HepG2 (cell line): Measurements from ENCODE around the gene FIS1. TPM values are rescaled to one million over a fixed set of nuclear protein-coding genes. Genes with fewer than 3 reads are reported as not detected.
"Not testable (repeated sequence)": the region's sequence is repeated elsewhere in the genome, so short reads cannot be mapped to it uniquely, and the experiment has no call there.

ENCODE experiments used
- ATAC-seq: fragments of 200-7000 bp; cut with Tn5 transposase; 3 replicates; pipeline ENCODE4 v1.9.1; 2020; ENCODE audit warnings: mild to moderate bottlenecking, moderate library complexity
- BruUV-seq: library from RNA; stranded (reverse); fragments of 400-500 nt; replicated peaks from 2 replicates; lab custom pipeline; 2021; lab: Mats Ljungman, UMichigan
- CTCF ChIA-PET: fragments of 300-600 bp; formaldehyde crosslinking; extraction: SDS; loops from one replicate; lab custom pipeline; 2021; ENCODE audit warnings: low total read pairs, inconsistent platforms, low intra/inter-chr PET ratio; lab: Yijun Ruan, JAX
- POLR2A ChIA-PET: fragments of 350-600 bp; sonication (Branson Sonifier 250); formaldehyde crosslinking; loops from one replicate; lab custom pipeline; 2020; ENCODE audit warnings: antibody characterized with exemption, inconsistent platforms; lab: Yijun Ruan, JAX
- DNase-seq: peaks from one replicate; pipeline ENCODE4 v3.0.0-alpha.2; 2015; ENCODE audit warnings: low spot score
- FAIRE-seq: peaks from 3 replicates; lab custom pipeline; 2011; peaks lifted over from hg19 to GRCh38; lab: Jason Lieb, UNC
- H2AFZ ChIP-seq: one replicate; pipeline ENCODE4 v1.6.1; 2011; ENCODE audit warnings: low read length, inconsistent platforms
- H3K27ac ChIP-seq: fragments of 300-600 bp; 3 replicates; pipeline ENCODE4 v1.8.0; 2011; ENCODE audit warnings: mixed run types, mild to moderate bottlenecking, mixed read lengths, low read length, inconsistent platforms; ENCODE audit not compliant: insufficient read depth; ENCODE audit errors: extremely low read length
- H3K27me3 ChIP-seq, 2 experiments: fragments of 200-600 bp in 1 of 2; 2 replicates in 1 of 2; 3 replicates in 1 of 2; pipeline versions ENCODE4 v1.6.0 to v1.8.0; 2011; ENCODE audit warnings: low read length in 2 of 2, mild to moderate bottlenecking in 2 of 2, moderate library complexity in 2 of 2, inconsistent platforms in 1 of 2; ENCODE audit not compliant: insufficient read depth in 2 of 2, control insufficient read depth in 1 of 2
- H3K36me3 ChIP-seq, 2 experiments: fragments of 200-600 bp in 1 of 2; replicated peaks in 1 of 2; 2 replicates in 1 of 2; 3 replicates in 1 of 2; pipeline versions ENCODE4 v1.5.1 to v1.8.0; 2011; ENCODE audit warnings: low read length in 2 of 2, inconsistent platforms in 1 of 2; ENCODE audit not compliant: insufficient read depth in 2 of 2, control insufficient read depth in 1 of 2
- H3K4me1 ChIP-seq: 2 replicates; pipeline ENCODE4 v1.5.1; 2012; ENCODE audit warnings: low read length, inconsistent platforms; ENCODE audit not compliant: insufficient read depth
- H3K4me2 ChIP-seq: 2 replicates; pipeline ENCODE4 v1.6.0; 2011; ENCODE audit warnings: low read depth, low read length, inconsistent platforms
- H3K4me3 ChIP-seq, 3 experiments: fragments of 200-600 bp in 1 of 3; sonication (generic), shearing (Covaris generic) in 1 of 3; replicated peaks in 1 of 3; 2 replicates each; pipeline ENCODE4 v1.5.1; 2011 to 2016; ENCODE audit warnings: low read length in 3 of 3, inconsistent platforms in 2 of 3, low read depth in 2 of 3, mild to moderate bottlenecking in 2 of 3, control low read depth in 1 of 3, mixed read lengths in 1 of 3; ENCODE audit not compliant: insufficient read depth in 1 of 3
- H3K79me2 ChIP-seq: one replicate; pipeline ENCODE4 v1.6.1; 2011; ENCODE audit warnings: low read length, inconsistent platforms; ENCODE audit not compliant: insufficient read depth
- H3K9ac ChIP-seq: 2 replicates; pipeline ENCODE4 v1.6.0; 2011; ENCODE audit warnings: mild to moderate bottlenecking, low read depth, low read length, inconsistent platforms; ENCODE audit not compliant: insufficient read depth
- H3K9me3 ChIP-seq: 2 replicates; pipeline ENCODE4 v1.5.1; 2012; ENCODE audit warnings: mild to moderate bottlenecking, low read length
- H4K20me1 ChIP-seq: 2 replicates; pipeline ENCODE4 v1.6.0; 2011; ENCODE audit warnings: inconsistent platforms, mild to moderate bottlenecking, low read length, moderate library complexity; ENCODE audit not compliant: insufficient read depth
- GABPA ChIP-seq, 2 experiments: IDR thresholded peaks; 2 replicates each; pipeline ENCODE4 v1.6.1; 2011 to 2016; ENCODE audit warnings: low read depth in 2 of 2, low read length in 1 of 2, missing biosample characterization in 1 of 2, missing genetic modification characterization in 1 of 2
- HDAC1 ChIP-seq: sonication (generic); formaldehyde crosslinking; IDR thresholded peaks from 2 replicates; pipeline ENCODE4 v1.5.1; 2020; ENCODE audit warnings: mild to moderate bottlenecking, missing genetic modification reagents
- NFIC ChIP-seq: IDR thresholded peaks from 2 replicates; pipeline ENCODE4 v1.6.1; 2012; ENCODE audit warnings: mild to moderate bottlenecking, low read length, inconsistent platforms
- TSC22D2 ChIP-seq: sonication (generic); formaldehyde crosslinking; IDR thresholded peaks from 2 replicates; pipeline ENCODE4 v1.5.1; 2020; ENCODE audit warnings: missing genetic modification reagents, mild to moderate bottlenecking, borderline replicate concordance
- ZNF468 ChIP-seq: sonication (generic); formaldehyde crosslinking; IDR thresholded peaks from 2 replicates; pipeline ENCODE4 v1.8.0; 2022; ENCODE audit warnings: mild to moderate bottlenecking, moderate library complexity, missing genetic modification reagents
- ZNF572 ChIP-seq: sonication (generic); formaldehyde crosslinking; IDR thresholded peaks from 2 replicates; pipeline ENCODE4 v1.5.1; 2020; ENCODE audit warnings: mild to moderate bottlenecking, missing genetic modification reagents
- WGBS: methylation state at CpG from one replicate; pipeline ENCODE4 v1.1.6; 2017; ENCODE audit warnings: low lambda C conversion rate; 5-methylcytosine and 5-hydroxymethylcytosine counted together
- in situ Hi-C: cut with HindIII; loops from 2 replicates; pipeline ENCODE4 v1.10.0; 2017; ENCODE audit warnings: low pct_unique_long_range_greater_than_20kb; ENCODE audit not compliant: extremely low pct_ligation_motif_present
- intact Hi-C: fragments of 100-400 bp; cut with micrococcal nuclease; formaldehyde crosslinking; loops from one replicate; pipeline ENCODE4 v1.10.0; 2022; ENCODE audit not compliant: unreplicated experiment
- polyA plus RNA-seq, 8 experiments: library from polyadenylated mRNA; depleted of rRNA in 3 of 8; stranded (reverse) in 7 of 8; unstranded in 1 of 8; fragments of >200 nt; fragmentation: Illumina TruSeq in 4 of 8; extraction: Trizol in 4 of 8; gene quantifications; 2 replicates each; pipeline versions ENCODE4 v1.2.1 to v1.2.3, GENCODE V29; 2011 to 2016; ENCODE audit warnings: low read depth in 4 of 8, missing spikeins in 1 of 8, mixed read lengths in 1 of 8; ENCODE audit not compliant: insufficient read depth in 1 of 8
- total RNA-seq, 5 experiments: library from RNA; depleted of rRNA; stranded (reverse); fragments of >200 nt; fragmentation: Illumina TruSeq; extraction: Trizol; gene quantifications; 2 replicates each; pipeline ENCODE4 v1.2.3, GENCODE V29; 2016; ENCODE audit warnings: low read depth in 1 of 5
- TF ChIP-seq, protein P1 (sequence below): sonication (generic); formaldehyde crosslinking; IDR thresholded peaks from 2 replicates; pipeline ENCODE4 v1.4.0; 2020; ENCODE audit warnings: missing genetic modification reagents, low read depth, mild to moderate bottlenecking, borderline replicate concordance

Gene FIS1
- total and polyA plus RNA-seq, 2 of the 13 experiments (the other 11 are each of a cell fraction or from before 2014, with no cell fraction given), result 97.5 to 101 TPM

DNA sequence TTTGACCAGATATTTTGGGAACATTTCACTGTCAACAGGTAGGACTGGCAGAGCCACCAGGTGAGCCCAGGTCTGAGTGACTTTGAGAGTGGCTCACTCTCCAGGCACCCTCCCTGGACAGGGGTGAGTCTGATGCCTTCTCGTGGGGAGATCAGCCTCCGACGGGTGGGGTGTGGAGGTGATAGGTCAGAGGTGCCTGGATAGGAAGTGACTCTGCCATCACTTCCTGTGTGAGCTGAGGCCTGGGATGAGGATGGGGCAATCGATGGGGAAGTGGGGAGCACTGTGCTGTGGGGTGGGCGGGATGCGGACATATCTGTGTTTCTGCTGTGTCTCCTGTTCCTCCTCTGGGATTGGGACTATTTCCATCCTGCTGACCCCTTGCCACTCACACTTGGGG is 42.2 kb upstream of the FIS1 start:
- no peak for ATAC-seq
- CTCF ChIA-PET, result no interaction called here
- no TSS peak for BruUV-seq
- Histone ChIP-seq H3K27me3 (peaks cover 0 to 12% of the 10 kb centered on the region in 2 experiments; a peak in 2 of 5 replicates), H4K20me1 (no peaks in the 10 kb centered on the region), H3K9me3 (no peaks in the 10 kb centered on the region), H3K4me1 (peaks cover 23% of the 10 kb centered on the region), H3K4me3 (no peak overlapping the region), H3K79me2 (no peaks in the 10 kb centered on the region), H3K27ac (no peak overlapping the region), H3K36me3 (no peaks in the 10 kb centered on the region), H3K9ac (no peak overlapping the region), H3K4me2 (no peak overlapping the region), H2AFZ (no peak overlapping the region)
- POLR2A ChIA-PET, result interaction anchor here (0.6 kb wide), 1 partner anchor 69 kb away, joined by 5 read pairs; the partner anchor contains the start of gene ZNHIT1
- FAIRE-seq, result no peak
- WGBS, result 70% methylated on average over 4 of the region's 6 CpGs
- TF ChIP-seq TSC22D2 (CRISPR knock-in tag) (no peak), GABPA (IDR thresholded peaks at IDR 0.05; ENCODE audit: low read depth, low read length) (no peak), GABPA (CRISPR knock-in tag; IDR thresholded peaks at IDR 0.05; ENCODE audit: low read depth) (0 out of 2 replicates have a peak, but pooled peaks have one; percentile 19), NFIC (no peak), ZNF468 (CRISPR knock-in tag) (no peak), ZNF572 (CRISPR knock-in tag) (no peak), HDAC1 (no peak)
- TF ChIP-seq, protein P1, sequence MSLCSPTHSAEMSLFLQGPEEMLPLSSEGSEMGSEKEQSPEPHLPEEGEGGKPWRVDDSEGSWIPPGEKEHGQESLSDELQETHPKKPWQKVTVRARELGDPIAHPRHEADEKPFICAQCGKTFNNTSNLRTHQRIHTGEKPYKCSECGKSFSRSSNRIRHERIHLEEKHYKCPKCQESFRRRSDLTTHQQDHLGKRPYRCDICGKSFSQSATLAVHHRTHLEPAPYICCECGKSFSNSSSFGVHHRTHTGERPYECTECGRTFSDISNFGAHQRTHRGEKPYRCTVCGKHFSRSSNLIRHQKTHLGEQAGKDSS, result no peak
- no peak for DNase-seq
- intact Hi-C loops (no loop called here), in situ Hi-C loops (loop anchor here (5.0 to 25.0 kb wide), 2 partner anchors 400 to 1305 kb away; partner anchors contain the start of genes ACHE, SRRT and UFSP1)

DNA sequence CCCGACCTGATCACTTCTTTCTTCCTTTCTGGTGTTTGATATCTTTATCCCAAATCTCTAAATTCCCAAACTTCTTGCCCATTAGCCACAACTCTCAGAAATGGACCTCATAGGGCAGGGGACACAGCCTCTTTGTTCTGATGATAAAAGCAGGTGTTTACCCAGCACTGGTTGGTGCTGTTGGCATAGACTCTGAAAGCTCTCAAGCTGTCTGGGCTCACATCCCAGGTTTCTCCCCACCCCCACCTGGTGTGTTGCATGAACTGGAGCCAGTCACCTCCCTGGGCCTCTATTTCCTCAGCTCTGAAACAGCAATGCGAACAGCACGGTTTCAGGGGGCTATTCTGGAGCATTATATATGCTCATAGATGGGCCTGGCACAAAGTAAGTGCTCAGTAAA is 41.0 kb upstream of the FIS1 start:
- intact Hi-C loops, ATAC-seq, H4K20me1 ChIP-seq, H3K27me3 ChIP-seq, H3K9ac ChIP-seq, H3K36me3 ChIP-seq, DNase-seq, H3K27ac ChIP-seq, BruUV-seq, H2AFZ ChIP-seq, H3K9me3 ChIP-seq, CTCF ChIA-PET, FAIRE-seq, POLR2A ChIA-PET, H3K4me2 ChIP-seq, H3K4me3 ChIP-seq, H3K79me2 ChIP-seq: not testable (repeated sequence)
- H3K4me1 ChIP-seq, result peaks cover 23% of the 10 kb centered on the region
- in situ Hi-C loops, result loop anchor here (5.0 to 25.0 kb wide), 2 partner anchors 399 to 1304 kb away; partner anchors contain the start of genes ACHE, SRRT and UFSP1
- WGBS, result 57% methylated on average over 3 of the region's 3 CpGs
